ENCODE measurements around the gene DTHD1. TPM values are rescaled to one million over a fixed set of nuclear protein-coding genes. Genes with fewer than 3 reads are reported as not detected.

Gene DTHD1
- total and polyA plus RNA-seq, 2 donors (not counting 3 experiments of a cell fraction or from before 2014, with no cell fraction given) = not detected

GRCh38 chr4:36269101-36269500 lies 12.3 kb upstream of the DTHD1 start:
- Histone ChIP-seq H3K9me1 (replicated peaks; ENCODE audit: control insufficient read depth, extremely low read depth, insufficient read depth, low read length) (no peaks in the 10 kb centered on the region), H3K79me2 (ENCODE audit: control insufficient read depth, insufficient read depth, low read length) (no peaks in the 10 kb centered on the region), H2AFZ (ENCODE audit: low read depth, low read length) (no peak overlapping the region), H3K36me3 (ENCODE audit: control insufficient read depth in 2 of 2, extremely low read depth in 1 of 2, insufficient read depth in 2 of 2, low read length in 2 of 2) (no peaks in the 10 kb centered on the region), H4K20me1 (replicated peaks; ENCODE audit: control insufficient read depth, extremely low read depth, insufficient read depth, low read length) (no peaks in the 10 kb centered on the region), H3K27me3 (ENCODE audit: control insufficient read depth in 2 of 2, insufficient read depth in 2 of 2, low read length in 2 of 2) (no peaks in the 10 kb centered on the region), H3K4me1 (ENCODE audit: control insufficient read depth, extremely low read depth, insufficient read depth, low read length) (no peaks in the 10 kb centered on the region), H3K27ac (ENCODE audit: insufficient read depth, low read depth, low read length) (no peak overlapping the region), H3K9ac (replicated peaks; ENCODE audit: extremely low read depth, insufficient read depth, low read length) (no peak overlapping the region), H3K4me3 (replicated peaks in 1 of 3; ENCODE audit: insufficient read depth in 1 of 3, low read depth in 1 of 3, low read length in 3 of 3) (no peak overlapping the region), H3K4me2 (ENCODE audit: insufficient read depth, low read length) (no peak overlapping the region), H3K9me3 (replicated peaks; ENCODE audit: control insufficient read depth, insufficient read depth, low read length) (no peaks in the 10 kb centered on the region)
- ChIA-PET POLR2A (no interaction called here), CTCF (no interaction called here)
- TF ChIP-seq GATA2 (IDR thresholded peaks at IDR 0.05; ENCODE audit: insufficient read depth, insufficient read length, low read depth, low read length) (no peak), FOS (IDR thresholded peaks at IDR 0.05; ENCODE audit: borderline replicate concordance, insufficient read depth, low read length) (no peak), CTCF (IDR thresholded peaks at IDR 0.05; ENCODE audit: extremely low read depth in 1 of 2, insufficient read depth in 1 of 2, low read depth in 1 of 2, low read length in 2 of 2) (no peak), POLR2AphosphoS5 (IDR thresholded peaks at IDR 0.05; ENCODE audit: insufficient read depth, low read depth, low read length) (no peak), MAX (IDR thresholded peaks at IDR 0.05; ENCODE audit: insufficient read depth, insufficient read length) (no peak), JUN (IDR thresholded peaks at IDR 0.05; ENCODE audit: borderline replicate concordance, insufficient read depth, insufficient read length, low read depth) (no peak), MYC (IDR thresholded peaks at IDR 0.05; ENCODE audit: low read depth, low read length) (no peak), POLR2A (IDR thresholded peaks at IDR 0.05; ENCODE audit: low read depth, low read length) (no peak), EZH2 (IDR thresholded peaks at IDR 0.05; ENCODE audit: borderline replicate concordance, low read depth, low read length, severe bottlenecking) (no peak)
- FAIRE-seq (no peak), DNase-seq (ENCODE audit: low read depth, low spot score) (no peak)
- dilution Hi-C loops (cut with MboI; ENCODE audit: extremely low pct_ligation_motif_present, low sequenced_read_pairs) = no loop called here
- no TSS peak for BruUV-seq (replicated peaks)
- intact Hi-C loops (cut with micrococcal nuclease) = no loop called here
